NCI-H2171 (cell line): ENCODE measurements around the gene SYVN1.
A peak's percentile ranks its signal among the peaks of the same experiment; 100 is the strongest.
"Not testable (repeated sequence)": the region's sequence is repeated elsewhere in the genome, so short reads cannot be mapped to it uniquely, and the experiment has no call there.

Experiments
- DNase-seq: peaks from one replicate; lab custom pipeline; 2025; lab: John Stamatoyannopoulos, UW

The SYVN1 gene

DNA sequence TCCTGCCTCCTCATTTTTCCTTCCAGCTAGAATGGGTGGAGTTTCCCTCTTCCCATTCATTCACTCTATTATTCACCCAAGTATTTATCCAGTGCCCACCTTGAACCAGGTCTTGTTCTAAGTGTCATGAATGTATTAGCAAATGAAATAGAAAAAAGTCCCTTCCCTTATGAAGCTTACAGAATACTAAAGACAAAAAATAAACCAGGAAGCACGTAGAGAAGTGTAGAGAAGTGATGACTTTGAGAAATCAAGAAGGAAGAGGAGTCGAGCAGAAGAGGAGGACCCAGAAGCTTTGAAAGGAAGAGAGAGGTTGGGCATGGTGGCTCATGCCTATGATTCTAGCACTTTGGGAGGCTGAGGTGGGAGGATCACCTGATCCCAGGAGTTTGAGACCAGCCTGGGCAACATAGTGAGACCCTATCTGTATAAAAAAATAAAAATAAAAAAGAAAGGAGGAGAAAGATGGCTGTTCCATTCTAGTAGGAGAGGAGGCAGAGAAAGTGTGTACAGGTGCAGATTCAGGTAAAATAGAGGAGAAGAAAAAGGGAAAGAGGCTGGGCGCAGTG is 17.1 kb upstream of the SYVN1 start:
- no peak for DNase-seq

DNA sequence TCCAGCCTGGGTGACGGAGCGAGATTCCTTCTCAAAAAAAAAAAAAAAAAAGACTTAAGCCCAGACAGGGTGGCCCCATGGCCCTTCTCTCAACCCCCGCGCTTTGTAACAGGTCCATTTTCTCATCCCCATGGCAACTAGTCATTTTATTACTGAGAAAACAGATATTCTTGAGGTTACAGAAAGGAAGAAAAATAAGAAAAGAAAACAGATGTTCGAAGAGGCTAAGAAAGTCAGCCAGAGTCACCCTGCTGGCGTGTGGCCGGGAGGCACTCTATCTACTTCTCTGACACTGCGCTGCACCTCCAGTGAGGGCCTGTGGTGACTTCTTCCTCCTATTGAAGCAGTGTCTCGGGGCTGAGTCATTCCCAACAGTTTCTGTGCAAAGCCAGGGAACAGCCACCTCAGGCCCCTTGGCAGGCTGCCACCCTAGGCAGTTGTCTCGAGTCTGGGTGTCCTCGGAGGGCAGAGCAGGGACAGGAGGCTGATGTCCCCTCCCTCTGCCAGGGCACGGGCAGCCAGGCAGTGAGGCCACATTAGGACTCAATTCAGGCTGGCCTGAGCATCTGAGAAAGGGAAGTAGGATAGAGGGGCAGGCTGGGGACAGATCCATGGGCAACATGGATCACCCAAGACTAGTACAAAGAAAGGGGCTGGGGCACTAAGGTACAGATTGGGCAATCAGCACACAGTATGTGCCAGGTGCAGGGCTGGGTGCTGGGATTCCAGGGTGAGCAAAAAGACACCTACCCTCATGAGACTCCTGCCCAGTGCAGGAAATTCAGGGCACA is 16.4 kb upstream of the SYVN1 start:
- peak; percentile 70 for DNase-seq

DNA sequence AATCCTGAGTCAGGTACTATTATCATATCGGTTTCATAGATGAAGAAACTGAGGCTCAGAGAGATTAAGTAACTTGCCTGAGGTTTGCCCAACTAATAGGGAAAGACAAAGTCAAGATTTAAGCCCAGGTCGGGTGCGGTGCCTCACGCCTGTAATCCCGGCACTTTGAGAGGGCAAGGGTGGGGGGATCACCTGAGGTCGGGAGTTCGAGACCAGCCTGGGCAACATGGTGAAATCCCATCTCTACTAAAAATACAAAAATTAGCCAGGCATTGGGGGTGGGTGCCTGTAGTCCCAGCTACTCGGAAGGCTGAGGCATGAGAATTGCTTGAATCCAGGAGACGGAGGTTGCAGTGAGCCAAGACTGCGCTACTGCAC is 15.8 kb upstream of the SYVN1 start:
- not testable (repeated sequence) for DNase-seq

DNA sequence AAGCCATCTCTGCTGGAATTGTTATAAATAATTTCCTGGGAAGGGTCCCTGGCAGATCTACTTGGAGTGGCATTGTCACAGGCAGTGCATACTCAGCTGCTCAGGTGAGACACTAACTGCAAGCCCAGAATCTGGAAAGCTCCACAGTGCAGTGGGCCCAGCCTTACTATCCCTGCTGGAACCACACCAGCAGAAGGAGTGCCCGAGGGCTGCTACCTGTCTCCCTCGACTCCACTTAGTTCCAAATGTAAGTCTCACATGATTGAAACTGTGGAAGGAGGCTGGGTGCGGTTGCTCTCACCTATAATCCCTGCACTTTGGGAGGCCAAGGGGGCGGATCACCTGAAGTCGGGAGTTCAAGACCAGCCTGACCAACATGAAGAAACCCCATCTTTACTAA is 14.3 kb upstream of the SYVN1 start:
- DNase-seq = peak; percentile 20

DNA sequence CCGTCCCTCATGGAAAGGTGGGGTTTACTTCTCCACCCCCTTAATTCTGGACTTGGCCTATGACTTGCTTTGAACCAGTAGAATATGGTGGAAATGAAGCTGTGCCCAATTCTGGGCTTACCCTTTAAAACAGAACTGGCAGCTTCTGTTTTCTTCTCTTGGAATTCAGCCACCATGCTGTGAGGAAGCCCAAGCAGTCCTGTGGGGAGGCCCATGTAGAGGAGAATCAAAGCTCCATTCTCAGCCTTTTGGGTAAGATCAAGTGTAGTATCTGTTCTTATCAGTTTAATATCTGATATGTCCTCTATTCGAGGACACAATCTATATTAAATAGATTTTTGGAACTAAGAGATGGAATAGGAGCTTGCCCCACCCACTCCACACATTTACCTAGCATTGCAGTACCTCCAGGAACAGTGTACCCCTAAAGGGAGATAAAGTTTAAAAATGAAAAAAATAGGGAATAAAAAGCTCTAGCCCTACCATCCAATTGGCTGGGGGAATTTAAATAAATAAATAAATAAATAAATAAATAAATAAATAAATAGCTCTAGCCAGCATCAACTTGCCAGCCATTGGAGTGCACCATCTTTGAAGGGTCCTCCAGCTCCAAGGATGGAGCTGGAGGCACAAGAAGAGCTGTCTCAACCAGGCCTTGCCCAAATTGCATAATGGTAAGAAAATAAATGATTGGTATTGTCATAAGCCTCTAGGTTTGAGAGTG is 13.2 kb upstream of the SYVN1 start:
- no peak for DNase-seq

DNA sequence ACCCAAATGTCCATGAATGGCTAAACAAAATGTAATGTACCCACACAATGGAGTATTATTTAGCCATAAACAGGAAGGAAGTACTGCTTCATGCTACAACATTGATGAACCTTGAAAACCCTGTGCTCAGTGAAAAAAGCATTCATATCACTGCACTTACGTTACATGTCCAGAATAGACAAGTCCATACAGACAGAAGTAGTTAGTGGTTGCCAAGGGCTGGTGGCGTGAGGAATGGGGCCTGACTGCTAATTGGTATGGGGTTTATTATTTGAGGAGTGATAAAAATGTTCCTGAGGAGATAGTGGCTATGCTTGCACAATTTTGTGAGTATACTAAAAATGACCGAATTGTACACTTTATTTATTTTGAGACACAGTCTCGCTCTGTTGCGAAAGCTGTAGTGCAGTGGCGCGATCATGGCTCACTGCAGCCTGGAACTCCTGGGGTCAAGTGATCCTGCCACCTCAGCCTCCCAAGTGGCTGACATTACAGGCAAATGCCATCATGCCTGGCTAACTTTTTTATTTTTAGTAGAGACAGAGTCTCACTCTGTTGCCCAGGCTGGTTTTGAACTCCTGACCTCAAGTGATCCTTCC is 7.7 kb upstream of the SYVN1 start:
- DNase-seq = no peak

DNA sequence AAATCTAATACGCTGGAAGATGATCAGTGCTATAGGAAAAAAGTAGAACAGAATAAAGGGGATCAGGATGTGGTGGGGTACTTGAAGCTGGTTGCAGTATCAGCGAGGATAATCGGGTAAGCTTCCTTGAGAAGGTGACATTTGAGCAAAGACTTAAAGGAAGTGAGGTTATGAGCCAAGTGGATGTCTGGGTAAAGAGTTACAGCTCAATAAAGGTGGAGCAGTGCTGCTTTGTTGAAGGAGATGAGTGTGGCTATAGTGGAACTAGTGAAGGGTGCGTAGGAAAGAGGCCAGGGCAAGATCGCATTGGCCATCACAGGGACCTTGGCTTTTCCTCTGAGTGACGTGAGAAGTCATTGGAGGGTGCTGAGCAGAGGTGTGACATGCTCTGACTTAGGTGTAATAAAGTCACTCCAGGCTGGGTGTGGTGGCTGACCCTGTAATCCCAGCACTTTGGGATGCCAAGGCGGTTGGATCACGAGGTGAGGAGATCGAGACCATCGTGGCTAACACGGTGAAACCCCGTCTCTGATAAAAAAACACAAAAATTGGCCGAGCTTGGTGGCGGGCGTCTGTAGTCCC is 2.3 kb upstream of the SYVN1 start:
- DNase-seq = no peak

DNA sequence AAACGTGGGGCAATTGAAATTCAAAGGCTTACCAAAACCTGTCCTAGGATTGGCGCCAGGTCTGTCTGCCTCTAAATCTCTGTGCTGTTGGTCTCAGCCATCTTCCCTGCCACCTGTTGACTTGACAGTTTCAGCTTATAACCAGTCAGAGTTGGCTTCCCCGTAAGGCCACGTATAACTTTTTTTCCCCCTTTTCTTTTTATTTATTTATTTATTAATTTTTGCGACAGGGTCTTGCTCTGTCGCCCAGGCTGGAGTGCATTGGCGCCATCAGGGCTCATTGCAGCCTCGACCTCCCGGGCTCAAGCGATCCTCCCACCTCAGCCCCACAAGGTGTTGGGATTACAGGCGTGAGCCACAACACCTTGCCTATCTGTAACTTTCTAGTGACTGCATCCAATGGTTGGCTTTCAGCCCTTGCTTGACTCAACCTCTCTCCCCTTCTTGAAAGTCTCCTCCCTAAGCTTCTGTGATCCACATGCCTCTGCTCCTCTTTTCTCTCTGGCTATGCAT is 1.4 kb upstream of the SYVN1 start:
- no peak for DNase-seq

DNA sequence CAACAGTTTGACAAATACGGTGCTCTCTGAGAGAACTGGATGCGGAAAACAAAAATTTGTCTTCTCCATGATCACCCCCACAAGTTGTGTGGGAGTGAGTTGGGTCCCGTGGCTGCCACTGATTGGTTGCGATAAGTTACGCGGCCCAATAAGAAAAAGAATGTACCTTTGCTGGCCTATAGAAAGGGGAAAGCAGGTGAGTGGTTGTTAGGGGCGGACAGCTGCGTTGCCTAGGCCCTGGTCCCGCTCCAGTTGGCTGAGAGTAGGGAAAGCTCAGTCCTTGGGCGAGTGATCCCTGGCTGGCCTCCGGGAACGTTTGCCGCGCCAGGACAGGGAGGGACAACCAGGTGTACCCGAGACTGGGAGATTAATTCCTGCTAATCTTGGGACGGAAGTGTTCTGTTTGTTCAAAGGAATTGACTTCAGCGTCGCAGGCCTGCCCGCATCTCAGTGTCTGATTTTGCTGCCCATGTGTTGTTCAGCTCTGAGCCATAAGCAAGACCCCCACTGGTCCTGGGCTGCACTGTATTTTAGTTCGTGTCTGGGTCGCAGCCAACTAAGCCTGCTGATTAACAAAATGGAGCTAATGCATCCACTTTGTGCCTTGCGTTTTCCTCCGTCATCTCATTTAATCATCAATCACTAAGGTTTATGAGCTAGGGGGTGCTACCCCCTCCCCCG is 773 bp upstream of the SYVN1 start:
- DNase-seq = peak; percentile 93

DNA sequence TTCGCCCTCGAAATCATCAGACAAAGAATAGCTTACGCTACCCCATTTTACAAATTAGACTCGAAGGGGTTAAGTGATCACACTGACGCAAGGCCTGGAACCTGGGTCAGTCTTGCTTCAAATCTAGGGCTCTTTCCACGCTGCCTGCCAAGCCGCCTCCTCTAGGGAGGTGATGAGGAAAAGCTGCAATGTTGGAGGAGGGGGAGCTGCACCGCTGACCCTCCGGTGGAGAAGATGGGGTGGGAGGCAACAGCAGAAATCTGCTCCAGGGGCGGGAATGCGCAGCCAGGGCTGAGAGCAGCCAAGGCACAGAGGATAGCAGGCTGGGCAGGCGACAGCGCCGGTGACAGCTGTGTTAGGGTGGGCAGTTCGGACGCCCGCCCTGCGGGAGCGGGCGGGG is 595 bp downstream of the SYVN1 start:
- no peak for DNase-seq

DNA sequence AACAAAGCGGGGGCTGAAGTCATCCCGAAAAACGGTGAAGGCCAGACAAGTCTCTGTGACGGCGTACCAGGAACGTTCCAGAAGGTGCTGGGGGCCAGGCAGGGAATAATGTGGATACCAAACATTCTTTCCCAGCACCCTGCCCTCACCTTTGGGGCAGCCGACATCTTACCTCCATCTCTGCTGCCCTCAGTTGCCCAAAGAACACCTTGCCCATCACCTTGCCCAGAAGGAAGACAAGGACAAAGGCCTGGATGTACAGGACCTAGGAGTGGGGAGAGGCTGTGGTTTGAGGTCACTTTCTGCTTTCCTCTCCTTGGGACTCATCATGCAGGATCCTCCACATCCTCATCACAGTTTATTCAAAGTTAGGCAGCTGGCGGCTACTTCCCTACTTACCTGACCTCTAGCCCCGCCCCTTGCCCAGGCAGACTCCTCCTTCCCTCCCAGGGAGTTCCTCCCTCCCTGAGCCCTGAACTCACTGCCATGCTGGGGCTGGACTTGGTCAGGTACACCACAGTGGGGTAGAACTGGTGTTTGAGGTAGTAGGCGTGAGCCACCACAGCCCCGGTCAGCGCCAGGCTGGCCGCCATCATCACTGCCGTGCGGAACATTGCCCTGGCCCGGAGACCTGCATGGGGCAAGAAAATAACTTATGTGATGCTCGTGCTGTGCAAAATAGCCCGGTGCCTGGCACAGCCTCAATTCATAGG is 1.2 kb downstream of the SYVN1 start:
- DNase-seq = no peak

DNA sequence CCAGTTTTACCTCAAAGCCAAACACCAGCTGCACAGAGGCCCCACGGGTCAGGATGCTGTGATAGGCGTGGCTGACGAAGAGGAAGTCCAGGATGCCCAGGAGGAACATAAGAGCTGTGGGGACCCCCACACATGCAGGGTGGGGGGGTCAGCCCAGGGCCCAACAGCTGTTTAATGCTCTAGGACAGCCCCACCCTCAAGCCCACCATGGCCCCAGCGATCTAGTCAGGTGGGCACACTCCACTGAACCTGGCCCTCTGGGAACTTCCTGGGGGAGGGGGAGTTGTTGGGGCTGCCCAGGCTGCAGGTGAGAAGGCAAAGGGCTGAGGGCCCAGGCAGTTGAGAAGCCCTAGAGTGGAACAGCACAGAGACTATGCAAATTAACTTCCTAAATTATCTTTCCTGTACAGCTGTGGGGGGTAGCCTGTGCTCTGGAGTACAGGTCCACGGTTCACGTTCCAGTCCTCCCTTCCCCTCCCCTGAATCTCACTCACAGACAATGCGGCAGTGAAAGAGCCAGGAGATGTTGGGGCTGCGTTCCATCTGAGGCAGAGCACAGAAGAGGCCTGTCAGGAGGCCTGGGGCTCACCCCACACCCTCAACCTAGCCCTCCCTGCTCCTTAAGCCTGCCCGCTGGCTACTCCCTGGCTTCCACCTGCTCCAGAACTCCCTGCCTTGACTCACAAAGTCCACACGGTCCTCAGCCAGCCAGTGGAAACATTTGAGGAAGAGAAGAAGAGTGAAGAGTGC is 1.9 kb downstream of the SYVN1 start:
- no peak for DNase-seq

DNA sequence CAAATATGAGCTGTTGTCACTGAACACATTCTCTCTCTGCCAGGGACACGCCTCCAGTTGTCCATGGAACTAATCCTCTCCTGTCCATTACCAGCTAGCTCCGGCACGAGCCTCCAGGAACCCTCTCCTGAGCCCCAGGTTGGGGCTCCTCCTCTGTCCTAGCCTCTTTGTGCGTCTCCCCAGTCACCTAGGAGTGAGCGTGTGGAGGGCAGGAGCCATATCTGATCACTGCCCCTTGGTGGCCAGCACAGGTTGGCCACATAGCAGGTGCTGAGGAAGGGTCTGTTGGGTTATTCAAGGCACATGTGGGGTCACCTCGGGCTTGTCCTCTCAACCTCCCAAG is 2.5 kb downstream of the SYVN1 start:
- DNase-seq = no peak

DNA sequence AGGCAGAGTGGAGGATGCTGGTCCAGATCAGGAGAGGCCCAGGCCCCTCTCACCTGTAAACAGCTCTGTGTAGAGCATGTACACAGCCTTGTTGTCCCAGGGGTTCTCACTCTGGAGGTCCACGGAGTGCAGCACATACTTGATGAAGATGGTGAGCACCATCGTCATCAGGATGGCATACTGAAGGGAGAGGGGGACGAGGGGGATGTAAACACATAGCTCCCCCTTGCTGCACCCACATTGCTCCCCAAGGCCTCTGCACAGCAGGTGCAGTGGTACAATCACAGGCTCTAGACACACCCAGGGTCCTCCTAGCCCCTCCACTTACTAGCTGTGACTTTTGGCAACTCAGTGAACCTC is 2.9 kb downstream of the SYVN1 start:
- DNase-seq = no peak

DNA sequence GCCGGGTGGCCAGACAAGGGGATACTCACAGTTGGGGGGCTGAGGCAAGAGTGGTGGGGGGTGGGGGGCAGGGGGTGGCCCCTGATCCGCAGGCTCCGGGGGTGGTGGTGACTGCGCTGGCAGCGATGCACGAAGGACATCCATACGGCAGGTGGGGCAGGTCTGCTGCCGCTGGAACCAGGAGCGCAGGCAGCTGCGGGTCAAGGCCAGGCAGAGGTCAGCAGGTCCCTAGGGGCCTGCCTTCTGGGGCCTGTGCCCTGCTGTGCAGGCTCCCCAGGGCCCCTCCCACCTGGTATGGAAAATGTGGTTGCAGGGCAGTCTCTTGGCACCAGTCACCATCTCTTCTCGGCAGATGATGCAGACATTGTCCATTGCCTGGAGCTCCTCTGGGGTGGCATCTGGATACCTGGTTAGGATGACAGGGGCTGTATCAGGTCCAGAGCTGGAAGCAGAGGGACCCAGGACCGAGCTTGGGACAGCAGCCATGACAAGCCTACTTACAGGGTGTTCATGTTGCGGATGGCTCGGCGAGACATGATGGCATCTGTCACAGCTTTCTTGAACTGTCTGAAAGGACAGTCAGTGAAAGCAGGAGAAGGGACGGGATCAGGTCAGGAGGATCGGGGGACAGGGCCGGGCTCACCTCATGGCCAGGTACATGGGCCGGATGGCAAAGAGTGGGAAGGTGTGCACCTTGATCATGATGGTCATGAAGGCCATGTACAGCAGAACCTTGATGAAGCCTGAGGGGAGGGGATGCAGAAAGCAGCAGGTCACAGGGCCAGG is 3.5 kb downstream of the SYVN1 start:
- no peak for DNase-seq

DNA sequence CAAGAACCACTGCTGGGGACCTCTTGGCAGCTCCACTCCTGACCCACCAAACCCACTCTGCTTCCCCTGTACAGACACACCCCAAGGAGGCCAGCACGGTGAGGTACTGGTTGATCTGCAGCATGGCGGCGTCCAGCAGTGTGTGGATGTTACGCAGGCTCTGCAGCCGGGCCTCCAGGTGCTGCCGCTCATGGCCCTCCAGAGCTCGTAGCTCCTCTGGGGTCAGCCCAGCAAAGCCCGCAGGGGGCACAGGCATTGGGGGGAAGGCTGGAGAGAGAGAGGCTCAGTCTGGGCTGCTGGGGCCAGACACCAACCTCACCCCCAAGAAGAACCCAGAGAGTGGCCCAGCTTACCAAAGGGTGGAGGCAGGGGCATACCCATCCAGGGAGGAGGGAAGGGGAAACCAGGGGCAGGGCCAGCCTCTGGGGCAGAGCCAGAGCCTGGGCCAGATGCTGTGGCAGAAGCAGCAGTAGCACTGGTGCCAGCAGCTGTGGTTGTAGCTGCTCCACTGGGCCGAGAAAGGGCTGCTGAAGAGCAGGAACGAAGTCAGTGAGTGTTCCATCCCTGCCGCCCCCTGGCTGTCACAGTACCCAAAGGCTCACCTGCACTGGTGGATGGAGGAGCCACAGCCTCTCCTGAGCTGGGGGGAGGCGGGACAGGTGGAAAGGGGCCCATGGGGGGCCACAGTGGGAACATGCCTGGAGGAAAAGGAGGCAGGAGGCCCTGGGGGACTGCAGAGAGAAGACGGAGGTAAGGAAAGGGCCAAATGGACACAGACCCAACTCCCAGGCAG is 4.5 kb downstream of the SYVN1 start:
- DNase-seq = no peak

DNA sequence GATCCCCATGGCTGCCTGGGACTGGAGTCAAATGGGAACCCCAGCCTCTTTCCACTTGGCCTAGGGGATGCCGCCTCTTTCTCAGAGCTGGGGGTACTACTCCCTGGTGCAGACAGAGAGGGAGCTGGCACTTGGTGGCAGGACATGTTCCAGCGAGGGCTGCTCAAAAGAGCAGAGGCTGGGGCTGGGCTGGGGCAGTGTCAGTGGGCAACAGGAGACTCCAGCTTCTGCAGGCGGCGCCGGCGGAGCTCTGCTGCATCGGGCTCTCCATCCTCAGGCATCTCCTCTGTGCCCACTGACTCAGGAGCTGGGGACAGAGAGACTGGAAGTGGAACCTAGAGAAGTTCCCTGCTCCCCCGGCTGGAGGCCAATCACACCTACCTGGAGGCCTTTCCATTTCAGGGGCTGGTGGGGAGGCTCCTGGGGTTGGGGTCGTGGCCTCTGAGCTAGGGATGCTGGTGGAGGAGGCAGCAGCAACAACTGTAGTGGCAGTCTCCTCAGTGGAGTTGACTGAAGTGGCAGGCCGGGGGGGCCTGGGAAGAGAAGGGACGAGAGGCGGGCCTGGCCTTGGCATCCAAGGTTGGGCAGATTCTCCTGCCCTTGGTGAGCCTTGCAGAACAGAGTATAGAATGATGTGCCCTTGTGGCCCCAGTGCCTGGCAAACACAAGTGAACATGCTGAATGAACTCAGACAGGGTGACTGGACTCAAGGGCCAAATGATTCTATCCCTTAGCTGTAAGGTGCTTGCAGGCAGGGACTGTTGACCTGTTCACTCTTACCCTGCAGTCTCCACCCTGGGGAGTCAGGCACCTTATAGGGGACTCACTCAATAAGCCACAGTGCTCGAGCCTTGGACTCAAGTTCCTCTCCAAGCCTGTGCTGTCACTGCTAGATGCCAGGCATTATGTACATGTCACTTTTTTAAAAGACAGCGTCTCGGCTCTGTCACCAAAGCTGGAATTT is 5.9 kb downstream of the SYVN1 start:
- DNase-seq = no peak
